ENCODE results near the gene KDM5B. TPM values are rescaled to one million over a fixed set of nuclear protein-coding genes. Genes with fewer than 3 reads are reported as not detected.

The KDM5B gene
- total RNA-seq, 1 donor from 2014 or later = 183 TPM

- no peak for DNase-seq (ENCODE audit: low read depth)
Measured at GRCh38 chr1:202711949-202712635, 96.1 kb downstream of the KDM5B start.

- no peak for DNase-seq (ENCODE audit: low read depth)
Measured at GRCh38 chr1:202710070-202711045, 97.9 kb downstream of the KDM5B start, which contains the start of gene SYT2. Gene SYT2, minus strand, starts transcription at chr1:202710454. Its CDS starts 104,682 bp downstream, at chr1:202605772.

- no peak for DNase-seq (ENCODE audit: low read depth)
Measured at GRCh38 chr1:202709276-202710041, 98.8 kb downstream of the KDM5B start.

- DNase-seq (ENCODE audit: low read depth) = no peak
Measured at GRCh38 chr1:202708456-202709275, 99.6 kb downstream of the KDM5B start.

- no peak for DNase-seq (ENCODE audit: low read depth)
Measured at GRCh38 chr1:202706851-202707250, 101.4 kb downstream of the KDM5B start.

GRCh38 chr1:202704601-202705000, 103.6 kb downstream of the KDM5B start:
- no peak for DNase-seq (ENCODE audit: low read depth)

GRCh38 chr1:202703191-202703590, 105.0 kb downstream of the KDM5B start:
- DNase-seq (ENCODE audit: low read depth) = no peak

GRCh38 chr1:202702088-202702487, 106.1 kb downstream of the KDM5B start:
- DNase-seq (ENCODE audit: low read depth) = no peak

GRCh38 chr1:202701200-202701599, 107.0 kb downstream of the KDM5B start:
- no peak for DNase-seq (ENCODE audit: low read depth)

GRCh38 chr1:202700061-202700460, 108.2 kb downstream of the KDM5B start:
- no peak for DNase-seq (ENCODE audit: low read depth)

- peak; percentile 13 for DNase-seq (ENCODE audit: low read depth)
Measured at GRCh38 chr1:202698276-202698675, 109.9 kb downstream of the KDM5B start.

GRCh38 chr1:202697038-202697437, 111.2 kb downstream of the KDM5B start:
- peak; percentile 41 for DNase-seq (ENCODE audit: low read depth)

GRCh38 chr1:202694314-202694713, 113.9 kb downstream of the KDM5B start:
- no peak for DNase-seq (ENCODE audit: low read depth)

- peak; percentile 55 for DNase-seq (ENCODE audit: low read depth)
Measured at GRCh38 chr1:202692959-202693555, 115.2 kb downstream of the KDM5B start.

- DNase-seq (ENCODE audit: low read depth) = no peak
Measured at GRCh38 chr1:202691816-202692215, 116.4 kb downstream of the KDM5B start.

GRCh38 chr1:202689493-202690342, 118.5 kb downstream of the KDM5B start:
- no peak for DNase-seq (ENCODE audit: low read depth)

- DNase-seq (ENCODE audit: low read depth) = no peak
Measured at GRCh38 chr1:202689082-202689481, 119.1 kb downstream of the KDM5B start.

- no peak for DNase-seq (ENCODE audit: low read depth)
Measured at GRCh38 chr1:202688401-202688800, 119.8 kb downstream of the KDM5B start.

GRCh38 chr1:202687798-202688197, 120.4 kb downstream of the KDM5B start:
- no peak for DNase-seq (ENCODE audit: low read depth)

GRCh38 chr1:202687370-202687769, 120.9 kb downstream of the KDM5B start:
- no peak for DNase-seq (ENCODE audit: low read depth)

Data from renal cortical epithelial cell (primary cell).